HEK293 (cell line): Measurements from ENCODE around the gene PLD6.

Source experiments
- CTCF ChIA-PET: fragments of 350-600 bp; formaldehyde crosslinking; extraction: SDS; loops from one replicate; lab custom pipeline; 2021; ENCODE audit warnings: antibody characterized with exemption; lab: Yijun Ruan, JAX
- POLR2A ChIA-PET: fragments of 300-600 bp; formaldehyde crosslinking; extraction: SDS; loops from one replicate; lab custom pipeline; 2020; ENCODE audit warnings: antibody characterized with exemption, inconsistent platforms; lab: Yijun Ruan, JAX
- H3K27ac ChIP-seq: fragments of 200-500 bp; sonication (Bioruptor generic); 2 replicates; pipeline ENCODE4 v1.5.1; 2014; ENCODE audit warnings: low read depth, low read length, control low read depth, inconsistent platforms; ENCODE audit errors: extremely low read depth
- H3K36me3 ChIP-seq, 2 experiments: fragments of 200-500 bp in 1 of 2; sonication (Bioruptor generic) in 1 of 2; 1 replicate in 1 of 2; 2 replicates in 1 of 2; pipeline ENCODE4 v1.5.1; 2014 to 2017; ENCODE audit warnings: inconsistent platforms in 2 of 2, low read length in 2 of 2; ENCODE audit not compliant: control insufficient read depth in 2 of 2, insufficient read depth in 1 of 2
- H3K4me1 ChIP-seq: fragments of 200-500 bp; sonication (Bioruptor generic); 2 replicates; pipeline ENCODE4 v1.5.1; 2014; ENCODE audit warnings: mild to moderate bottlenecking, low read length, inconsistent platforms; ENCODE audit not compliant: control insufficient read depth, insufficient read depth
- H3K4me3 ChIP-seq: 2 replicates; pipeline ENCODE4 v1.5.1; 2011; ENCODE audit warnings: low read depth, mild to moderate bottlenecking, control low read depth, low read length, moderate library complexity
- H3K9me3 ChIP-seq: fragments of 200-500 bp; sonication (Bioruptor generic); 2 replicates; pipeline ENCODE4 v1.5.1; 2014; ENCODE audit warnings: low read depth, low read length, inconsistent platforms; ENCODE audit not compliant: control insufficient read depth, insufficient read depth
- FEZF1 ChIP-seq: fragments of 450-650 bp; formaldehyde crosslinking; IDR thresholded peaks from 2 replicates; pipeline ENCODE4 v1.5.1; 2016; ENCODE audit warnings: missing biosample characterization, missing genetic modification characterization
- GLIS2 ChIP-seq: fragments of 450-650 bp; formaldehyde crosslinking; IDR thresholded peaks from 2 replicates; pipeline ENCODE4 v1.5.1; 2016; ENCODE audit warnings: missing biosample characterization, missing genetic modification characterization
- KLF7 ChIP-seq: fragments of 450-650 bp; formaldehyde crosslinking; IDR thresholded peaks from 2 replicates; pipeline ENCODE4 v1.5.1; 2016; ENCODE audit warnings: missing biosample characterization, missing genetic modification characterization, borderline replicate concordance
- OSR2 ChIP-seq: fragments of 450-650 bp; formaldehyde crosslinking; IDR thresholded peaks from 2 replicates; pipeline ENCODE4 v1.5.1; 2016; ENCODE audit warnings: missing biosample characterization, missing genetic modification characterization
- OVOL3 ChIP-seq: fragments of 450-650 bp; formaldehyde crosslinking; IDR thresholded peaks from 2 replicates; pipeline ENCODE4 v1.5.1; 2016; ENCODE audit warnings: missing biosample characterization, missing genetic modification characterization
- PATZ1 ChIP-seq: fragments of 450-650 bp; formaldehyde crosslinking; IDR thresholded peaks from 2 replicates; pipeline ENCODE4 v1.5.1; 2016; ENCODE audit warnings: missing biosample characterization, missing genetic modification characterization
- SCRT1 ChIP-seq: fragments of 450-650 bp; formaldehyde crosslinking; IDR thresholded peaks from 2 replicates; pipeline ENCODE4 v1.5.1; 2016; ENCODE audit warnings: missing biosample characterization, missing genetic modification characterization, borderline replicate concordance
- SP3 ChIP-seq: fragments of 450-650 bp; formaldehyde crosslinking; IDR thresholded peaks from 2 replicates; pipeline ENCODE4 v1.5.1; 2016; ENCODE audit warnings: missing biosample characterization, missing genetic modification characterization
- ZBTB1 ChIP-seq: fragments of 450-650 bp; formaldehyde crosslinking; IDR thresholded peaks from 2 replicates; pipeline ENCODE4 v1.5.1; 2016; ENCODE audit warnings: missing biosample characterization, missing genetic modification characterization
- ZBTB44 ChIP-seq: fragments of 450-650 bp; IDR thresholded peaks from 2 replicates; pipeline ENCODE4 v1.5.1; 2018; ENCODE audit warnings: missing biosample characterization, mild to moderate bottlenecking, missing genetic modification characterization
- ZBTB48 ChIP-seq: fragments of 450-650 bp; formaldehyde crosslinking; IDR thresholded peaks from 2 replicates; pipeline ENCODE4 v1.5.1; 2016; ENCODE audit warnings: missing biosample characterization, missing genetic modification characterization
- ZBTB8A ChIP-seq: fragments of 450-650 bp; formaldehyde crosslinking; IDR thresholded peaks from 2 replicates; pipeline ENCODE4 v1.5.1; 2016; ENCODE audit warnings: missing biosample characterization, missing genetic modification characterization
- ZNF121 ChIP-seq: fragments of 450-650 bp; formaldehyde crosslinking; IDR thresholded peaks from 2 replicates; pipeline ENCODE4 v1.5.1; 2016; ENCODE audit warnings: missing biosample characterization, missing genetic modification characterization
- ZNF133 ChIP-seq: fragments of 450-650 bp; formaldehyde crosslinking; IDR thresholded peaks from 2 replicates; pipeline ENCODE4 v1.5.1; 2016; ENCODE audit warnings: missing biosample characterization, missing genetic modification characterization
- ZNF184 ChIP-seq: fragments of 450-650 bp; IDR thresholded peaks from 2 replicates; pipeline ENCODE4 v1.5.1; 2018; ENCODE audit warnings: missing biosample characterization, mild to moderate bottlenecking, missing genetic modification characterization
- ZNF19 ChIP-seq: fragments of 450-650 bp; formaldehyde crosslinking; IDR thresholded peaks from 2 replicates; pipeline ENCODE4; 2016; ENCODE audit warnings: missing biosample characterization, missing genetic modification characterization, low read depth
- ZNF24 ChIP-seq: fragments of 450-650 bp; formaldehyde crosslinking; IDR thresholded peaks from 2 replicates; pipeline ENCODE4 v1.5.1; 2016; ENCODE audit warnings: missing biosample characterization, missing genetic modification characterization
- ZNF350 ChIP-seq: fragments of 450-650 bp; formaldehyde crosslinking; IDR thresholded peaks from 2 replicates; pipeline ENCODE4 v1.5.0; 2017; ENCODE audit warnings: missing biosample characterization, mild to moderate bottlenecking, missing genetic modification characterization
- ZNF354C ChIP-seq: fragments of 450-650 bp; formaldehyde crosslinking; IDR thresholded peaks from 2 replicates; pipeline ENCODE4 v1.5.1; 2016; ENCODE audit warnings: missing biosample characterization, missing genetic modification characterization, low read depth, borderline replicate concordance
- ZNF449 ChIP-seq: fragments of 450-650 bp; formaldehyde crosslinking; IDR thresholded peaks from 2 replicates; pipeline ENCODE4 v1.5.1; 2017; ENCODE audit warnings: missing biosample characterization, mild to moderate bottlenecking, missing genetic modification characterization, moderate library complexity
- ZNF518A ChIP-seq: fragments of 450-650 bp; formaldehyde crosslinking; conservative IDR thresholded peaks from 2 replicates; pipeline ENCODE4 v1.5.1; 2016; ENCODE audit warnings: low read depth, missing biosample characterization, missing genetic modification characterization
- ZNF629 ChIP-seq: fragments of 450-650 bp; formaldehyde crosslinking; IDR thresholded peaks from 2 replicates; pipeline ENCODE4 v1.5.1; 2017; ENCODE audit warnings: missing biosample characterization, missing genetic modification characterization
- ZNF660 ChIP-seq: fragments of 450-650 bp; IDR thresholded peaks from 2 replicates; pipeline ENCODE4 v1.5.1; 2018; ENCODE audit warnings: missing biosample characterization, mild to moderate bottlenecking, missing genetic modification characterization
- ZNF843 ChIP-seq: fragments of 450-650 bp; formaldehyde crosslinking; IDR thresholded peaks from 2 replicates; pipeline ENCODE4 v1.5.1; 2016; ENCODE audit warnings: missing biosample characterization, missing genetic modification characterization
- ZSCAN5A ChIP-seq: fragments of 450-650 bp; formaldehyde crosslinking; IDR thresholded peaks from 2 replicates; pipeline ENCODE4 v1.5.1; 2016; ENCODE audit warnings: missing biosample characterization, missing genetic modification characterization

PLD6 gene

GRCh38 chr17:17206124-17206912 is at the start of gene PLD6:
Gene PLD6, minus strand, starts transcription at chr17:17206333. Its CDS starts 47 bp downstream, at chr17:17206286.
- ChIA-PET POLR2A (no interaction called here), CTCF (interaction anchor here (0.7 kb wide), 1 partner anchor 26 kb away, joined by 3 read pairs; no protein-coding TSS in a partner anchor)
- Histone ChIP-seq H3K4me1 (peaks cover 5% of the 10 kb centered on the region), H3K27ac (peak within 1 kb of the TSS; percentile 87; the same call in 1 of the 2 replicates), H3K9me3 (no peaks in the 10 kb centered on the region), H3K36me3 (peaks cover 4 to 36% of the 10 kb centered on the region in 2 experiments), H3K4me3 (peak within 1 kb of the TSS; percentile 57)
- TF ChIP-seq ZSCAN5A (tag by site-specific recombination) (0 out of 2 replicates have a peak, but pooled peaks have one; percentile 55), ZNF449 (tag by site-specific recombination) (peak; percentile 92; the same call in 1 of the 2 replicates), ZBTB48 (tag by site-specific recombination) (peak; percentile 59; the same call in 1 of the 2 replicates), ZNF184 (0 out of 2 replicates have a peak, but pooled peaks have one; percentile 38), ZBTB44 (tag by site-specific recombination) (peak; percentile 47; the same call in 1 of the 2 replicates), SP3 (tag by site-specific recombination) (peak; percentile 96), ZNF629 (tag by site-specific recombination) (0 out of 2 replicates have a peak, but pooled peaks have one; percentile 8), ZNF19 (tag by site-specific recombination) (no peak), ZNF843 (tag by site-specific recombination) (peak; percentile 64), ZNF121 (tag by site-specific recombination) (peak; percentile 54; the same call in 1 of the 2 replicates), ZNF350 (tag by site-specific recombination) (no peak), ZNF354C (tag by site-specific recombination) (no peak), ZNF133 (0 out of 2 replicates have a peak, but pooled peaks have one; percentile 14), FEZF1 (peak; percentile 38; the same call in 1 of the 2 replicates), KLF7 (peak; percentile 99), ZNF518A (tag by site-specific recombination) (no peak), ZNF660 (tag by site-specific recombination) (peak; percentile 66; the same call in 1 of the 2 replicates), SCRT1 (peak; percentile 97), GLIS2 (tag by site-specific recombination) (peak; percentile 89), OSR2 (peak; percentile 33; the same call in 1 of the 2 replicates), OVOL3 (tag by site-specific recombination) (no peak), ZBTB1 (tag by site-specific recombination) (peak; percentile 93), ZBTB8A (tag by site-specific recombination) (0 out of 2 replicates have a peak, but pooled peaks have one; percentile 30), ZNF24 (tag by site-specific recombination) (no peak; the same call in 1 of the 2 replicates), PATZ1 (tag by site-specific recombination) (peak; percentile 94)
